Fibroblast of the aortic adventitia (primary cell): Measurements from ENCODE around the gene TAB2. TPM values are rescaled to one million over a fixed set of nuclear protein-coding genes. Genes with fewer than 3 reads are reported as not detected.

Source experiments
- DNase-seq: peaks from one replicate; pipeline ENCODE4 v3.0.0-alpha.2; 2010; ENCODE audit warnings: low read depth
- H3K4me3 ChIP-seq: 2 replicates; pipeline ENCODE4 v1.5.1; 2011; ENCODE audit warnings: low read depth, mild to moderate bottlenecking, control low read depth, low read length, moderate library complexity
- CTCF ChIP-seq: IDR thresholded peaks from 2 replicates; pipeline ENCODE4 v1.5.1; 2011; ENCODE audit warnings: mild to moderate bottlenecking, low read length, control low read depth, inconsistent platforms; ENCODE audit not compliant: insufficient read depth
- total RNA-seq: library from RNA; depleted of rRNA; stranded (reverse); fragments of >200 nt; gene quantifications from 2 replicates; pipeline ENCODE4 v1.2.3, GENCODE V29; 2012; ENCODE audit warnings: low replicate concordance

TAB2 gene
- total RNA-seq, 1 donor = 40.0 TPM

GRCh38 chr6:149335924-149336608 lies 18.6 kb downstream of the TAB2 start:
- peak; percentile 76 for DNase-seq
- H3K4me3 ChIP-seq = no peak overlapping the region
- no peak for TF ChIP-seq CTCF

- DNase-seq = no peak
- no peak overlapping the region for H3K4me3 ChIP-seq
- no peak for TF ChIP-seq CTCF
These were observed 19.1 kb downstream of the TAB2 start for GRCh38 chr6:149336609-149336928.

- DNase-seq = no peak
- H3K4me3 ChIP-seq = no peak overlapping the region
- TF ChIP-seq CTCF = no peak
These were observed 19.8 kb downstream of the TAB2 start for GRCh38 chr6:149337320-149337719.

- DNase-seq = no peak
- no peak for TF ChIP-seq CTCF
- no peak overlapping the region for H3K4me3 ChIP-seq
These were observed 22.7 kb downstream of the TAB2 start for GRCh38 chr6:149340200-149340599.

GRCh38 chr6:149342525-149342924 lies 25.0 kb downstream of the TAB2 start:
- no peak overlapping the region for H3K4me3 ChIP-seq
- no peak for TF ChIP-seq CTCF
- no peak for DNase-seq

GRCh38 chr6:149343501-149343900 lies 26.0 kb downstream of the TAB2 start:
- no peak overlapping the region for H3K4me3 ChIP-seq
- TF ChIP-seq CTCF = no peak
- no peak for DNase-seq

- H3K4me3 ChIP-seq = no peak overlapping the region
- DNase-seq = no peak
- no peak for TF ChIP-seq CTCF
These were observed 28.6 kb downstream of the TAB2 start for GRCh38 chr6:149346078-149346477.
